ENCODE results near the gene ABCC12.

DNA sequence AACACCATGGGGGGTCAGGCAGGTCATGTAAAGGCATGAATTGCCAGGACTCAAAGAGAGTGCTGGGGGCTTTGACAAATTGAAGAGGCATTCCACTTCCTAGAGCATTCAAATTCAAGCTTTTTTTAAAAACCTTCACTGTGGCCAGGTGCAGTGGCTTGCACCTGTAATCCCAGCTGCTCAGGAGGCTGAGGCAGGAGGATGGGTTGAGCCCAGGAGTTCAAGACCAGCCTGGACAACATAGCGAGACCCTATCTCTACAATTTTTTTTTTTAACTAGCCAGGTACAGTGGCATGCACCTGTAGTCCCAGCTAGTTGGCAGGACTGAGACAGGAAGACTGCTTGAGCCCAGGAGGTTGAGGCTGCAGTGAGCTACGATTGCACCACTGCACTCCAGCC is 17.2 kb downstream of the ABCC12 start:
- TF ChIP-seq POLR2AphosphoS5 (IDR thresholded peaks at IDR 0.05; ENCODE audit: borderline replicate concordance, low read depth, low read length) (no peak), FOXP2 (optimal IDR thresholded peaks at IDR 0.05; ENCODE audit: control extremely low read depth, extremely low read length, insufficient read depth) (no peak)
